ENCODE measurements around the gene MYO7B.

GRCh38 chr2:127670055-127670956, 134.8 kb downstream of the MYO7B start:
- TF ChIP-seq, protein P1, sequence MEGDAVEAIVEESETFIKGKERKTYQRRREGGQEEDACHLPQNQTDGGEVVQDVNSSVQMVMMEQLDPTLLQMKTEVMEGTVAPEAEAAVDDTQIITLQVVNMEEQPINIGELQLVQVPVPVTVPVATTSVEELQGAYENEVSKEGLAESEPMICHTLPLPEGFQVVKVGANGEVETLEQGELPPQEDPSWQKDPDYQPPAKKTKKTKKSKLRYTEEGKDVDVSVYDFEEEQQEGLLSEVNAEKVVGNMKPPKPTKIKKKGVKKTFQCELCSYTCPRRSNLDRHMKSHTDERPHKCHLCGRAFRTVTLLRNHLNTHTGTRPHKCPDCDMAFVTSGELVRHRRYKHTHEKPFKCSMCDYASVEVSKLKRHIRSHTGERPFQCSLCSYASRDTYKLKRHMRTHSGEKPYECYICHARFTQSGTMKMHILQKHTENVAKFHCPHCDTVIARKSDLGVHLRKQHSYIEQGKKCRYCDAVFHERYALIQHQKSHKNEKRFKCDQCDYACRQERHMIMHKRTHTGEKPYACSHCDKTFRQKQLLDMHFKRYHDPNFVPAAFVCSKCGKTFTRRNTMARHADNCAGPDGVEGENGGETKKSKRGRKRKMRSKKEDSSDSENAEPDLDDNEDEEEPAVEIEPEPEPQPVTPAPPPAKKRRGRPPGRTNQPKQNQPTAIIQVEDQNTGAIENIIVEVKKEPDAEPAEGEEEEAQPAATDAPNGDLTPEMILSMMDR (IDR thresholded peaks at IDR 0.05 in 4 of 5, conservative IDR thresholded peaks at IDR 0.05 in 1 of 5): no peak
- no peak for TF ChIP-seq POLR2A (IDR thresholded peaks at IDR 0.05)
